Lower leg skin (tissue), 4 donors: Measurements from ENCODE around the gene PHACTR4. TPM values are rescaled to one million over a fixed set of nuclear protein-coding genes. Genes with fewer than 3 reads are reported as not detected.
"Not testable (repeated sequence)": the region's sequence is repeated elsewhere in the genome, so short reads cannot be mapped to it uniquely, and the experiment has no call there.

ENCODE experiments used
- DNase-seq, 2 donors: peaks; one replicate each; pipeline ENCODE4 v3.0.0-alpha.2; 2019; ENCODE audit warnings: low spot score in 2 of 2
- H3K4me3 ChIP-seq: fragments of 200-600 bp; sonication (generic); 2 replicates; pipeline ENCODE4 v1.5.1; 2017; ENCODE audit warnings: mild to moderate bottlenecking, low read depth; ENCODE audit not compliant: poor library complexity, severe bottlenecking
- CTCF ChIP-seq, 3 donors: fragments of 450-650 bp; IDR thresholded peaks; one replicate each; pipeline ENCODE4 v1.5.1; 2016; ENCODE audit warnings: antibody characterized with exemption in 3 of 3, mild to moderate bottlenecking in 3 of 3, moderate library complexity in 2 of 3
- POLR2A ChIP-seq, 2 donors: fragments of 450-650 bp; IDR thresholded peaks; one replicate each; pipeline ENCODE4 v1.6.1; 2016 to 2017; ENCODE audit warnings: antibody characterized with exemption in 2 of 2, mild to moderate bottlenecking in 1 of 2, moderate library complexity in 1 of 2
- WGBS, 2 donors: methylation state at CpG; one replicate each; pipeline ENCODE4 v1.1.5; 2018; 5-methylcytosine and 5-hydroxymethylcytosine counted together
- intact Hi-C: fragments of 100-400 bp; cut with DNase I; formaldehyde crosslinking; loops from one replicate; pipeline ENCODE4 v1.15.0; 2023; ENCODE audit warnings: low total_unique reads
- total RNA-seq, 4 donors: library from RNA; depleted of rRNA; stranded (reverse); fragments of >200 nt; gene quantifications; one replicate each; pipeline ENCODE4 v1.1.0, GENCODE V29; 2016

PHACTR4 gene
- total RNA-seq, 4 donors from 2014 or later: 32.8 to 54.1 (median 51.2) TPM

GRCh38 chr1:28364888-28365287 is 4.7 kb upstream of the PHACTR4 start:
- intact Hi-C loops: no loop called here
- H3K4me3 ChIP-seq: no peak overlapping the region
- 69 to 73% methylated on average over 4 of the region's 4 CpGs for whole genome bisulfite sequencing, 2 donors
- TF ChIP-seq POLR2A (IDR thresholded peaks at IDR 0.05) (no peak), CTCF (IDR thresholded peaks at IDR 0.05) (no peak)
- no peak for DNase-seq

- intact Hi-C loops: no loop called here
- WGBS, 2 donors: 74% methylated on average over 7 of the region's 7 CpGs
Measured at GRCh38 chr1:28365864-28366263, 3.7 kb upstream of the PHACTR4 start.

GRCh38 chr1:28368608-28369007 is 932 bp upstream of the PHACTR4 start:
- H3K4me3 ChIP-seq, intact Hi-C loops, DNase-seq: not testable (repeated sequence)
- WGBS, 2 donors: 97% methylated on average over 15 of the region's 15 CpGs

More at GRCh38 chr1:28365864-28366263, 3.7 kb upstream of the PHACTR4 start:
- TF ChIP-seq POLR2A (IDR thresholded peaks at IDR 0.05): no peak
- no peak for TF ChIP-seq CTCF (IDR thresholded peaks at IDR 0.05)
- no peak overlapping the region for H3K4me3 ChIP-seq
- DNase-seq: no peak

GRCh38 chr1:28370239-28371009 is 884 bp downstream of the PHACTR4 start:
- TF ChIP-seq POLR2A (IDR thresholded peaks at IDR 0.05) (no peak), CTCF (IDR thresholded peaks at IDR 0.05) (no peak)
- no peak for DNase-seq
- peak overlapping the region; percentile 82 for H3K4me3 ChIP-seq
- intact Hi-C loops: no loop called here
- WGBS, 2 donors: 29 to 31% methylated on average over 32 of the region's 32 CpGs

GRCh38 chr1:28371010-28371377 is 1.5 kb downstream of the PHACTR4 start:
- no peak for DNase-seq
- H3K4me3 ChIP-seq: no peak overlapping the region
- intact Hi-C loops: no loop called here
- TF ChIP-seq CTCF (IDR thresholded peaks at IDR 0.05) (no peak), POLR2A (IDR thresholded peaks at IDR 0.05) (no peak)
- whole genome bisulfite sequencing, 2 donors: 81 to 86% methylated on average over 5 of the region's 5 CpGs

- H3K4me3 ChIP-seq, DNase-seq, intact Hi-C loops: not testable (repeated sequence)
- WGBS, 2 donors: 54 to 56% methylated on average over 7 of the region's 7 CpGs
Measured at GRCh38 chr1:28373450-28373849, 3.9 kb downstream of the PHACTR4 start.

GRCh38 chr1:28374297-28374696 is 4.8 kb downstream of the PHACTR4 start:
- no peak for DNase-seq
- 44 to 64% methylated on average over 2 of the region's 2 CpGs for WGBS, 2 donors
- no peak overlapping the region for H3K4me3 ChIP-seq
- intact Hi-C loops: no loop called here
- no peak for TF ChIP-seq CTCF (IDR thresholded peaks at IDR 0.05)
- no peak for TF ChIP-seq POLR2A (IDR thresholded peaks at IDR 0.05)

GRCh38 chr1:28375598-28375997 is 6.1 kb downstream of the PHACTR4 start:
- DNase-seq, intact Hi-C loops, H3K4me3 ChIP-seq: not testable (repeated sequence)
- WGBS, 2 donors: 90 to 91% methylated on average over 11 of the region's 11 CpGs

- DNase-seq, H3K4me3 ChIP-seq, intact Hi-C loops: not testable (repeated sequence)
- 97% methylated on average over 2 of the region's 2 CpGs for WGBS, 2 donors
Measured at GRCh38 chr1:28376195-28376594, 6.7 kb downstream of the PHACTR4 start.
